GM21737 (cell line): Measurements from ENCODE around the gene LMAN1L.

Experiments used
- ATAC-seq: cut with Tn5 transposase; IDR thresholded peaks from one replicate; pipeline ENCODE4 v1.9.1; 2021; ENCODE audit warnings: mild to moderate bottlenecking, moderate library complexity; ENCODE audit not compliant: unreplicated experiment

LMAN1L gene

DNA sequence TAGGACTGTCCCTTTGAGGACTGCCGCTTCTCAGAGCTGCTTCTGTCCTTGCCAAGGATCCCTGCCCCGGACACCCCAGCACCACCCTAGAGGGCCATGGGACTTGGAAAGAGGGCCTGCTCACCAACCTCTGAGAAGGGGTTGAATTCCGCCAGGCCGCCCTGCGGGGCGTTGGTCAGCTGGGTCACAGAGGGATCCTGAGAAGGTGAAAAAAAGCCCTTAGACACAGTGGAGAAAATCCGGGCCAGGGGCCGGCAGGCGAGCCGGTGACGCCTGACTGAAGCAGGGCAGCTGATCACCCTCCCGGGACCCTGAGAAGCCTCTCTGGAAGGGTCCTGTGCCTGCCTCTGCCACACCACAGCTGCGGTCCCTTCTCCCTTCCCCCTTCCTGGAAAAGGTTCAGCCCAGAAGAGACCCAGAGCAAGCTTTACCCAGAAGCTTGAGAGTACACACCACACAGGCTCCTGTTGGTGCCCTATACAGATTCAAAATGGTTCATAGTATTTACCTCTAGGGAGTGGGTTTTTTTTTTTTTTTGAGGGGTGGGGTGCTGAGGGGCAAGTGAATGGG is 41.9 kb downstream of the LMAN1L start:
- no peak for ATAC-seq

DNA sequence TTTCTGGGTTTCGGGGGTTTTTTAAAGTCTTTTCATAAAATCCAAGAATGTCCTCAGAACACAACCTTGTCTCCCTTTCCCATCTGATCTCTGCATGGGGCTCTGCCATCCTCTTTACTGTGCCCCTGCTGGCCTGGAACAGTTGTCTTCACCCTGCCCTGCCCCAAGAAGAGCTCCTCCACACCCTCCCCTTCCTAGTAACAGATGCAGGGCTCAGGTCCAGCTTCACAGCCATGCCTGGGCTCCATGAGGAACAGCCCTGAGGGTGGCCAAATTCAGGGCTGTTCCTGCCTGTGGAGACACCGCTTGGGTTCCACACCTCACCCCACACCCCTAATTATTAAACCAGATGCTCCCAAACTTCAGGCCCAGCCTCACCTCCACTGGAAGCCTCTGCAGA is 43.2 kb downstream of the LMAN1L start:
- no peak for ATAC-seq

DNA sequence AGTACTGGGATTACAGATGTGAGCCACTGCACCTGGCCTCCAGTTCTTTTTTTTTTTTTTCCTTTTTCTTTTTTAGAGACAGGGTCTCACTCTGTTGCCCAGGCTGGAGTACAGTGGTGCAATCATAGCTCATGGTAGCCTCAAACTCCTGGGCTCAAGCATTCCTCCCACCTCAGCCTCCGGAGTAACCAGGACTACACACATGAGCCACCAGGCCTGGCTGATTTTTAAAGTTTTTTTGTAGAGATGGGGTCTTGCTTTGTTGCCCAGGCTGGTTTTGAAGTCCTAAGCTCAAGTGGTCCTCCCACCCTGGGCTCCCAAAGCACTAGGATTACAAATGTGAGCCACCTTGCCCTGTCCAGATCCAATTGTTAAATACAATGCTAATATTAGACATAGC is 43.9 kb downstream of the LMAN1L start:
- ATAC-seq, result no peak

DNA sequence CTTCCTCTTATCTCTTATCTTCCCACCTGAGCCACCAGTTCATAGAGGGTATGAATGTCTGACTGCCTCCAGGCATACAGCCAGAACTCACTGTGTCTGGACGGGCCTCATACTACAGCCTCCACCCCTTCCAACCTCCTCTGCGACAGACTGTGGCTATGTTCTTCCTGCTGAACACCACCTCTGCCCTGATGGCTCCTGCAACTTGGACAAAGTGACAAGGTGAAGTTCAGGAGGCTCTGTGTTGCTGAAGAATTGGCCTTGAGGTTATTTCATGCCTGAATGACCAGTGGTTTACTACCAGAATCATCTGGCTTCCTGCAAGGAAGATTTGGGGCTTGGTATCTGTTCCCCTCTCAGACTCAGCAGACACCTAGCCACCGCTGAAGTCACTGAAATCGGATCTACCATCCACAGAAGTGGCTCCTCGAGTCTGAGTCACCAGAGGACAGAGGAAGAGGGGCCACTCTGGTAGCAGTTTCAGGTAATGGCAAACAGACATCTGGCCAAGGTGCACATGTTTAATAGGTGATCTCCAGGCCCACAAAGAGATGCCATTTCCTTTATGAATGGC is 44.5 kb downstream of the LMAN1L start:
- ATAC-seq, result peak; percentile 75

DNA sequence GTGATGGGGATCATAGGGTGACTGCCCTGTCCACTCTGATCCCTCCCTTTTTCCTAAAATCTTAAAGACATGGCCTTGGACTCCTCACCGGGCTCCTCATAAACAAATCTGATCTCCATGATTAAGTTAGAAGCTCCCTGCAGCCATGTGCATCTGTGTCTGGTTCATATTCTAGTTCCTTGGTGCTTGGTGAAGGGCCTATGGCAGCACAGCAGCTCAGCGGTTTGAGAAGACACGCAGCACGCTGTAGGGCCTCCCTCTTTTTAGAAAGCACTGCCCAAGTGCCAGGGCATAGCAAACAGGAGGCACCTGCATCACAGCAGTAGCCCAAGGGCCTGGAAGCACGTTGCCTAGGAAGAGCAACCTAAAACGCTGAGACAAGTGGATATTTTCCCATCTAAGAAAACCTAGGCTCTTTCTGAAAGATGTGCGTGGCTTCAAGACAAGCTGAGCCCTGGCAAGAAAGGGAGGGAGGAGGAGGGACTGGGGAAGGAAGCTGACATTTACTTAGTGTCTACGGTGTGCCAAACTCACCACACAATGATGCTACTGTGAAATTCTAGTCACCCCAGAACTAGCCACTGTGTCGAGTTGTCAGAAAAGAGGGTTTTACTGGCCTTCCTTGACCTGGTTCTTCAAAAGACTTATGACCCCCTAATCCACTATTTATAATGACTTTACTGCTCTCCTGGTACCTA is 45.2 kb downstream of the LMAN1L start:
- peak; percentile 6 for ATAC-seq

DNA sequence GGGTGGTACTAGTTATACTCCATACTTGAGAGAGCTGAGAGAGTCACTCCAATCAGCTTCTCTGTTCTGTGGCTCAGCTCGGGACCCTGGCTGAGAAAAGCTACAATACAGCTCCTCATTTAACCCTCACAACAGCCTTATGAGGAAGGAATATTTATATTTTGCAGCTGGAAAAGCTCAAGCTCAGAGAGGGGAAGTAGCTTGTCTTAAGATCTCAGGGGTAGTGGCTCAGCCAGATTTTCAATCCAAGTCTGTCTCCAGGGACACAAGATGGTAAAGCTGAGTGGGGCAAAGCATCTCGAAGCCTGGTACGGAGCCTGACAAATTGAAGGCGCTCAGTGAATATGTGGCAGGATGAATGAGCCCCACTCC is 45.7 kb downstream of the LMAN1L start:
- ATAC-seq, result no peak

DNA sequence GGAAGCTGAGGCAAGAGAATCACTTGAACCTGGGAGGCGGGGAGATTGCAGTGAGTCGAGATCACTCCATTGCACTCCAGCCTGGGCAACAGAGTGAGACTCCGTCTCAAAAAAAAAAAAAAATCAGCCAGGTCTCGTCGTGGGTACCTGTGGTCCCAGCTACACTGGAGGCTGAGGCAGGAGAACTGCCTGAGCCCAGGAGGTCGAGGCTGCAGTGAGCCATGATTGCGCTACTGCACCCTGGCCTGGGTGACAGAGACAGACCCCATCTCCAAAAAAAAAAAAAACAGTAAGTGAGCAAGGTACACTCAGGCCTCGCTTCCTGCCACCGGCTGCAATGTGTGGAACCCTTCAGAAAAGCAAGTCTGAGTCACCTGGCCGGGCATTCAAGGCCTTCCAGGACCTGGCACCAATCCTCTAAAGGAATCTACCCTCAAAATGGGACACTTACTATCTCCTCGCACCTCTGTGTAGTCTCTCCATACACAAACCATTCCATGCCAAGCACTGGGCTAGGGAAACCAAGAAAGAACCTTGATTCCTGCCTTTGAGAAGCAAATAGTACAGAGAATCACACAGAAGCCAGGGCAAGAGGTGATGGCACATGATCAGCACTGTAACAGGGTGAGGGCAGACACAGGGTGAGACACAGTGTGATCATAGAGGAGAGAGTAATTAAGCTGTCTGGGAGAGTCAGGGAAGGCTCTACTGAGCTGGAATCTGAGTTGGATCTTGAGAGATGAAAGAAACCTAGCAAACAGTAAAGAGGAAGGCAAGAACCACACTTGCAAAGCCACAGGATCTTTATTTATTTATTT is 50.8 kb downstream of the LMAN1L start:
- ATAC-seq, result no peak

DNA sequence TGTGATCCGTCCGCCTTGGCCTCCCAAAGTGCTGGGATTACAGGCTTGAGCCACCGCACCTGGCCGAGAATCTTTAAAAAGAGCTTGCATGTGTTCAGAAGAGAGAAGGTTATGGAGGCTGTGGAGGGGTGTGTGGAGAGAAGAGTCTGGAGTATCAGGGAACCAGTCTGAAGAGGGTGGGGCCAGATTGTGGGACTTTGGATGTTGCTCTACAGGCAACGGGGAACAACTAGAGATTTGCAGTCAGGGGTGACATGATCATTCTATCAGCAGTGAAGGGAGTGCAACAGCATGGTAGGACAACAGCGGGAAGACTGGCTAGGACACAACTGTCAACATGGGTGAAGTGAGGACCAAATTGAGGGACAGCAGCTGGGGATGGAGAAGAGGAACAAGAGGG is 51.7 kb downstream of the LMAN1L start:
- ATAC-seq, result no peak

DNA sequence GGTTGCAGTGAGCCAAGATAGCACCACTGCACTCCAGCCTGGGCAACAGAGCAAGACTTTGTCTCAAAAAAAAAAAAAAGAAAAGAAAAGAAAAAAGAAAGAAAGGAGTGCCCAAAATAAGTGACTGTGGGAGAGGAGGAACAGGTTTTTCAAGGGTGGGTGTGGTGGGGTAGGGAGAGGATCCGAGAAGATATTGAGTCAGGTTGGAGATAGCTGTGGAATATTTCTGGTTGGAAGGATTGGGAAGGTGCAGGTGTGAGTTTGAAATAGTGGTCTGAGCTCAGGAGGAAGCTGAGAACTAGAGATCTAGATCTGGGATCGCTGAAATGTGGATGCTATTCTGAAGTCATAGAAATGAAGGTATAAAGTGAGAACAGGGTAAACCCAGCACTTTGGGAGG is 52.7 kb downstream of the LMAN1L start:
- no peak for ATAC-seq

DNA sequence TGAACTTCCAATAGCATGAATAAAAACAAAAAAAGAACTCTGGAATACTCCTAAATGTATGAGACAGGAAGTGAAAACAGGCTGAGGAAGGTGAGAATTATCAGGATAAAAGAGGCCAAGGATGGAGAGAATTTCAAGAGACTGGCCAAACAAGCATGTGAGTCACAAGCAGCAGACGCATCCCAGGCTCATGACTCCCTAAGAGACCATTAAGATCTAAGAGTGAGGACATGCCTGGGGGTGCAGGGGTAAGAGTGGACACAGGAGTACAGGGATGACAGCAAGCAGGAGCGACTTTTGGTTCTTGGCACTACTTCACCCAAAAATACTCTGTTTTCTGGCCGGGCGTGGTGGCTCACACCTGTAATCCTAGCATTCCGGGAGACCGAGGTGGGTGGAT is 53.5 kb downstream of the LMAN1L start:
- ATAC-seq, result no peak

DNA sequence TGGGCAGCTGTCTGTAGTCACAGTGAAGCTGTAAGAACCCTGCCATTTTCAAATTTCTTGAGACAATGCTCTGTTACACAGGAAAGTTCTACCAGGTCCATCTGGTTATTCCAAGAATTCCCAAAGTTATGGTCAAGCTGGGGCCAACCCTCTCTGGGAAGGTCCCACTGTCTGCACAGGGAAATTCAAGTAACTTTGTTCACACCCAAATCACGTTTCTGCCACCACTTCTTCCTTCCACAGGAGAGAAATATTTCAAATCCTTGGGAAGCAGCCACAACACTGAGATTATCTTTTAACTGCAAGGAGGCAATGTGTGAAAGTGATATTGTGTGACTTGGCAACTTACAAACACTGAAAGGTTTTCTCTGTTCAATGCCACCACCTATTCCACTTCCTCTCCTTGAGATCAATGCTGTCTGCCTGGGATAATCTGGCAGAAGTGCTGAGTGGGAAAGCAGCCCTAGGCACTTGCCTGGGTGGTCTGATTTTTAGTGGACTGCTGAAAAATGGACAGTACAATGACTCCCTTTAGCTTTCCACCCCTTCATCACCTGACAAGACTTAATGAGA is 54.9 kb downstream of the LMAN1L start:
- ATAC-seq, result no peak

DNA sequence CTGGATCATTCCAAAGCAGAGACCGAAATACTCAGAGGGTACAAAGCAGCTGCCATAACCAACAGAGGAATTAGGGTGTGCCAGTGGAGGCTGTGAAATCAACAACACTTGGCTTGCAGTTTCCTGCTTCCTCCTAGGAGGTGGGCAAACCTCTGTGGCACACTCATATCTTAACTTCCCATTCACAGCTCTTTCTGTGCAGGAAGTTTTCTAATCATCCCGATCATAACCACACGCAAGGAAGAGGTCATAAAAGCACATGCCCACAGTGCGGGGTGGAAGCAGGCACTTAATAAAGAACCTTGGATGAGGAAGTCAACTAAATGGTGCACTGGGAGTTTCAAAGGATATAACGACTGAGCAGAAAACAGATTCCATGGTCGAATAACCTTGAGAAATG is 55.4 kb downstream of the LMAN1L start:
- no peak for ATAC-seq

DNA sequence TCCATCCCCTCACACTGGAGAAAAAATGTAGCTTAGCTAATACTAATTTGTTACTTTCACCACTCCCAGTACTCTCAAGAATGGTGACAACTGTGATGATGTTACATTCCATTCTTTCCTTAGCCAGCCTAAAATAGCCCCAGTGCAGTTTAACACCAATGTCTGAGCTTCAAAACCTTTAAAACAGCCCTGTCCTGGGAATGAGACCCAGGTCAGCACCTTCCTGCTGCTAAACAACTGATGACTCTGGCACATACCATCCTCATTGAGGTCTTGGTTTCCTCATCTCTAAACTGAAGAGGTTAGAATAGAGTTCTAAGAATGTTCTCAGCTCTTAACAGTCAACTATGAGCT is 56.7 kb downstream of the LMAN1L start:
- no peak for ATAC-seq

DNA sequence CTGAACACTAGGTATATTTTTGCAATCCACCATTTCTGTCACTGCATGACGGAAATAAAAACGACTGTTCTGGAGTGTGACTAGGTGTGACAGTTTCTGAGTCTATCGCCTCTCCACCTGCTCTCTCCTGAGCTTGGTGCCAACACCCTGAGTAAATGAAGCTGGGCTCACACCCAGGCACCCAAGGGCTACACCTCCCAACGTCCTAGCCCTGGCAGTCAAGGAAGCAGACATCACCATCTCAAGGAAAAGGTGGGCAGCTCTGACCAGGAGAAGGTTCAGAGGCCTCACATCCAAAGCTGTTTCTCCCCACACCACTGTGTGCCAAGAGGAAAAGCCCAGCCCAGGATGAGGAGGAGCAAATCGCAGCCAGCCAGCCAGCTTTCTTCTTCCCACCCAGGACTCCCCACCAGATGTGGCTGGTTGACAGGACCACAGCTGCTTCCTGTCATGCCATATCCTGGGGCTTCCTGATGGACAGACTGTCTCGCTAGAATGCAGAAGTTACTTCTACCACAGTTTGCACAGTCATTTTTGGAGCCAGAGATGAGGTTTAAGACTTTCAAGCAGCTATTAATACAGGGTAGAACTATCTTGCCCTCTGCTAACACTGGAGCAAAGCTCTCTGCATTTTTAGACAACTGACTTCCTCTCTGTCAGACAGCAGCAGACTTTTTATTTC is 57.2 kb downstream of the LMAN1L start:
- ATAC-seq, result peak; percentile 48

DNA sequence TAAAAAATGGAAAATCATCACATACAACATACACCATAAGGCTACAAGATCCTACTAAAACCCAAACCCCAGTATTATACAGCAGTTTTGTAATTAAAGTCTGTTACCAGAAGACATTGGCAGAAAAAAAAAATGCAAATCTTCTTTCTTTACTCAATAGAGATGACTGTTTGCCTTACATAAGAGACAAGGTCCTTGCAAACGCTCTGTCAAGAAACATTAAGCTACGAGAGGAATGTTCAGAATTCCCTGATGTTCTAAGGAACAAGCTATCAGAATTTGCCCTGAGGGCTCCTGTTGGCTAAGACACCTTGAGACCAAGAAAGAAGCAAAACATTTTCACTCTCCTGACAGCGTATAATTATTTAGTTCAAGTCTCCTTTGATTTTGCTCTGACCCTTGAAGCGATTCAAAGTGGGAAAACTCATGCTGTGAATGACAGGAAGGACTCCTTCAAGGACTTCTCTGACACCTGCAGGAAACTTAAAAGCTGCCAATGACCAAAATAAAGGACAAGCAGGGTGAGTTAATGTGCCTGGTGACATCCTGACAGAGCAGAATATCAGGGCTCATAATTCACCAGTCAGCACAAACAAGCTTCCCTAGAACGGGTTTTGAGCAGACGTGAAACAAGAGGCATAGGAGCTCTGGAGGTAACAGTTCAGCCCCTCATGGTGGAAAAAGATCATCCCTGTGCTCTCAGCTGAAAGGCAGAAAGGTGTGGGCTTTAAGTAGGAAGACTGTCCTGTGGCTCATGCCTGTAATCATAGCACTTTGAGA is 58.0 kb downstream of the LMAN1L start:
- no peak for ATAC-seq

DNA sequence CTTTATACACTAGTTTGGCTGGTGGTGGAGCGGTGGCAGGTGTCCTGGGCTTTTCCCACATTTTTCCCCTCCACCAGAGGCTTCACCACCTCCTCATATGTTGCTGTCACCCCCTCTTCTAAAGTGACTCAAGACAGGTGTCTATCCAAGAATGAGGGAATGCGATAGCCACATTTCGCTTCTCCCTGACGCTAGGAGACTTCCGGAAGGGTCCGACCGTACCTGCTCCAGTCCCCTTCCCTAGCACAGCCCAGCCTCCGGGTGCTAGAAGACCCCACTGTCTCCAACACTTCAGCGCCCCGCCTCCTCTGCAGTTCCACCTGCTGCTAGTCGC is 60.0 kb downstream of the LMAN1L start:
- no peak for ATAC-seq

DNA sequence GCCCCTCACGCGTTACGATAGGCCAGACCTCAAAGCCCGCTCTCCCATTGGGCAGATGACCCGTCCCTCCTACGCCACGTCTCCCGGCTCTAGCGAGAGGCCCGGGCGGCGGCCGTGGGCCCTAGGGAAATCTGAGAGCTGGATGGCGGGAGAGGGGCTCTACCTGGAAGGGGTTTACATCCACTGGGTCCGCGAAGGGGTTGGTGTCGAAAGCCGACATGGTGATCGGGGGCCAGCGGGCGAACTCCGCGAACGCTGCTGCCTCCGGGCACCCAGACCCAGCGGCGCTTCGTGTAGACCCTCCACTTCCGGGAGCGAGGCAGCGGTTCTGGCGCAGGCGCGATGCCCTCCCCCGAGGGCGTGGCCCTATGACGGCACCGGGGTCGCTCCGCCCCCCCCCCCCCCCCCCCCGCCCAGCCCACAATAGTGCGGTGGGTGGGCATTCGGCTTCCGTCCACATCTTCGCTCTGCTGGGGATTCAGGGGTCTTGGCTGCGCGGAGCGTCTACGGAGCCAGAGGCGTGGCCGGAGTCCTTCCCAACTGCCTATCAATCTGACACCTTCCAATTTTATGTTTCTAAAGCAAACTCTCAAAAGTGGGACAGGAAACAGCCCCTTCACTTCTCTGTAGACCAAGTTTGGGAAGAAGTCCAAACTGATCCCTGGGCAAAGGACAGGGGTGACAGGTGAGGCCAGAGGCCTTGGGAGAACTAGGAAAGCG is 60.6 kb downstream of the LMAN1L start, which contains the start of gene SCAMP2:
Gene SCAMP2, minus strand, starts transcription at position 330 of the 720 bp plus-strand sequence. Its CDS starts 110 bp downstream, at position 220.
- ATAC-seq, result peak; percentile 80

DNA sequence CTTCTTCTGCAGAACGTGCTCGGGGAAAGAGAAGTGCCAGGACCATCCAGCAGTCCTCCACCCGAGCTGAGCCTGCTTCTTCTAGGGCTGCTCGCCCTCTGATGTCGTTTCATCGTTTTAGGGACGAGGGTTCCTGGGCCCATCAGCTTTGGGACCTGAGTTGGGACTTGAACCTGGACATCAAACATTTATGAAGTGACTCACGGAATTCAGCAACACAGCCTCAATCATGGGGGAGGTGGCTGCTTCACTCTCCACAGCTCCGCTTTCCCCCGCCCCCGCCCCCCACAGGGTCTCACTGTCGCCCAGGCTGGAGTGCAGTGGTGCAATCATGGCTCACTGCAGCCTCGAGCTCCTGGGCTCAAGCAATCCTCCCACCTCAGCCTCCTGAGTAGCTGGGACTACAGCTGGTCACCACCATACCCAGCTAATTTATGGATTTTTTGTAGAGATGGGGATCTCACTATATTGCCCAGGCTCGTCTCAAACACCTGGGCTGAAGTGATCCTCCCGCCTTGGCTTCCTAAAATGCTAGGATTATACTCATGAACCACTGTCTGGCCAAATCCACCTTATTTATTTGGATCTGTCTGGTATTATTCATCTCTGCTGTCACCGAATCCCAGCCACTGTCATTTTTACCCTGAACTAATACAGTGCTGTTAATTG is 61.3 kb downstream of the LMAN1L start:
- ATAC-seq, result no peak
